WI38 (cell line): ENCODE results near the gene HYCC2.

ENCODE experiments used
- H3K4me3 ChIP-seq: 2 replicates; pipeline ENCODE4 v1.5.1; 2011; ENCODE audit warnings: low read depth, mild to moderate bottlenecking, control low read depth, low read length
- TF ChIP-seq, protein P1 (sequence below): IDR thresholded peaks from 2 replicates; pipeline ENCODE4 v1.5.1; 2012; ENCODE audit warnings: low read depth, mild to moderate bottlenecking, control low read depth, low read length

HYCC2 gene

DNA sequence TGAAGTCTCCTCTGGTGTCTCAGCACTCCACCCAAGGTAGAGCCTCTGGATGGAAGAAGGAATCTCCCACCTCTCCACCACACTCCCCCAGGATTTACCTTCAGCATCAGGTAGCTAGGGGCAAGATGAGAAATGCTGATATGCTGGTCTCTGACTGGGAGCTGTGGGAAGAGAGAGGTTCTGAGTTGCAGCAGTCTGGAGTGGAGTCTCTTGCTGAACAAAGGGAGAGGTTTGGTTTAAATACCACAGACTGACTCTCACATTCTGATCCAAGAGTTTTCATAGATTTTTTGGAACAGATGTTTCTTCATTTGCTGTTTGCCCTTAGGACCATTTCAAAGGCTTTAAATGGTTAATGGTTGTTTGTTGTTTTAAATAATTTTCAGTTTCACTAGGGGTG lies 43.4 kb upstream of the HYCC2 start:
- TF ChIP-seq, protein P1, sequence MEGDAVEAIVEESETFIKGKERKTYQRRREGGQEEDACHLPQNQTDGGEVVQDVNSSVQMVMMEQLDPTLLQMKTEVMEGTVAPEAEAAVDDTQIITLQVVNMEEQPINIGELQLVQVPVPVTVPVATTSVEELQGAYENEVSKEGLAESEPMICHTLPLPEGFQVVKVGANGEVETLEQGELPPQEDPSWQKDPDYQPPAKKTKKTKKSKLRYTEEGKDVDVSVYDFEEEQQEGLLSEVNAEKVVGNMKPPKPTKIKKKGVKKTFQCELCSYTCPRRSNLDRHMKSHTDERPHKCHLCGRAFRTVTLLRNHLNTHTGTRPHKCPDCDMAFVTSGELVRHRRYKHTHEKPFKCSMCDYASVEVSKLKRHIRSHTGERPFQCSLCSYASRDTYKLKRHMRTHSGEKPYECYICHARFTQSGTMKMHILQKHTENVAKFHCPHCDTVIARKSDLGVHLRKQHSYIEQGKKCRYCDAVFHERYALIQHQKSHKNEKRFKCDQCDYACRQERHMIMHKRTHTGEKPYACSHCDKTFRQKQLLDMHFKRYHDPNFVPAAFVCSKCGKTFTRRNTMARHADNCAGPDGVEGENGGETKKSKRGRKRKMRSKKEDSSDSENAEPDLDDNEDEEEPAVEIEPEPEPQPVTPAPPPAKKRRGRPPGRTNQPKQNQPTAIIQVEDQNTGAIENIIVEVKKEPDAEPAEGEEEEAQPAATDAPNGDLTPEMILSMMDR = no peak
- no peak overlapping the region for H3K4me3 ChIP-seq

DNA sequence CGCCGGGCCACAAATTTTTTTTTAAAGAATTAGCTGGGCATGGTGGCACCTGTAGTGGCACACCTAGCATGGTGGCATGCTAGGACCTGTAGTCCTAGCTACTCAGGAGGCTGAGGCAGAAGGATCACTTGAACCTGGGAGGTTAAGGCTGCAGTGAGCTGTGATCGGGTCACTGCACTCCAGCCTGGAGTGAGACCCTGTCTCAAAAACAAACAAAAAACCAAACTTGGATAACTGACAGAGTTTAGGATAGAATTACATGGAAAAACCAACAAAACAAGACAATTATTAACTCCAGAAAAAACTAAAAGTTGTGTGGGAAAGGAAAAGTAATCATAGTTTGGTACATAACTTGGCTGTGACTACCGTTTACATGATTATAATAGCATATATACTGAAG lies 42.9 kb upstream of the HYCC2 start:
- TF ChIP-seq, protein P1 = no peak
- H3K4me3 ChIP-seq = no peak overlapping the region

DNA sequence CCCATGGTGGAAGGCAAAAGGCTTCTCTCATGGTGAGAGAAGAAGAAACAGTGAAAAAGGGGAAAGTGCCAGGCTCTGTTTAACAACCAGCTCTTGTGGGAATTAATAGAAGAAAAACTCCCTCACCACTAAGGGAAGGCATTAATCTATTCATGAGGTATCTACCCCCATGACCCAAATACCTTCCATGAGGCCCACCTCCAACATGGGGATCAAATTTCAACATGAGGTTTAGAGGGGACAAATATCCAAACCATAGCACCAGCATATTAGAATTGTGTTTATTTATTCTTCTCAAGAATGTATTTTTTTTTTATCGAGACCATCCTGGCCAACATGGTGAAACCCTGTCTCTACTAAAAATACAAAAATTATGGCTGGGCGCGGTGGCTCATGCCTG lies 39.6 kb upstream of the HYCC2 start:
- TF ChIP-seq, protein P1 = no peak
- no peak overlapping the region for H3K4me3 ChIP-seq

DNA sequence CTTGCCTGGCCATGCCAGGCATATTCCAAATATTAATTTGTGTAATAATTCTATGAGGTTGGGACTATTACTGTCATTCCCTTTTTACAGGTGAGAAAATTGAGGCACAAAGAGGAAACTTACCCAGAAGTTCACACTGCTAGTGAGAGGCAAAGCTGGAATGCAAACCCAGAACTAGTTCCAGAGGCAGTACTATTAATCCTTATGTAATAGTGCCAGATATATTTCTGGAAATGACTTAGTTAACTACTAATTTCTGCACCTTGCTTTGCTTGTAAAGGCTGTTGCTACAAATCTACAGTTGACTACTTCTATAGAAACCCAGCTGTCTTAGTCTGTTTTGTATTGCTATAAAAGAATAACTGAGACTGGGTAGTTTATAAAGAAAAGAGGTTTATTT lies 39.1 kb upstream of the HYCC2 start:
- no peak overlapping the region for H3K4me3 ChIP-seq
- TF ChIP-seq, protein P1 = no peak

DNA sequence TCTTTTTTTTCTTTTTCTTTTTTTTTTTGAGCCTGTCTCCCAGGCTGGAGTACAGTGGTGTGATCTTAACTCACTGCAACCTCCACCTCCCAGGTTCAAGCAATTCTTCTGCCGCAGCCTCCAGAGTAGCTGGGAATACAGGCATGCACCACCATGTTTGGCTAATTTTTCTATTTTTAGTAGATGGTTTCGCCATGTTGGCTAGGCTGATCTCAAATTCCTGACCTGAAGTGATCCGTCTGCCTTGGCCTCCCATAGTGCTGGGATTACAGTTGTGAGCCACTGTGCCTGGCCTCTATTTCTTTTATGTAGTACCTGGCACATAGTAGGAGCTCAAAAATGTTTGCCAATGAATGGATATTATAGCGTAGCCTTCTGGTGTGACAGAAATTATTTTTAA lies 37.7 kb upstream of the HYCC2 start:
- TF ChIP-seq, protein P1 = no peak
- H3K4me3 ChIP-seq = no peak overlapping the region

DNA sequence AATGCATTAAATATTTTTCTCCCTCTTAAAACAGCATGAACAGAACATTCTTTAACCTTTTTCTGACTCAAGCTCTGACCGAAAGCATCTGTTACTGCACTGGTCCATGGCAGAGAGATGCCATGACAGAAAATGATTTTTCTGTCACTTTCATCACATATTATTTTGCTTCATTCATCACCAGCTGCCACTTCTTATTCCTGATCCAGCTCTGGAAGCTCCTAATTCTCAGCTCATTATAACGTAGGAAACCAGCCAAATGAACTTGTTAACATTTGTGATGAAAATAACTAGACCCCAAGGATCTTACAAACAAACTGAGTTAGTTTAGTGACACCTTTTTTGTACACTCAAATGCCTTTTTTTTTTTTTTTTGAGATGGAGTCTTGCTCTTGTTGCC lies 36.9 kb upstream of the HYCC2 start:
- TF ChIP-seq, protein P1 = no peak

DNA sequence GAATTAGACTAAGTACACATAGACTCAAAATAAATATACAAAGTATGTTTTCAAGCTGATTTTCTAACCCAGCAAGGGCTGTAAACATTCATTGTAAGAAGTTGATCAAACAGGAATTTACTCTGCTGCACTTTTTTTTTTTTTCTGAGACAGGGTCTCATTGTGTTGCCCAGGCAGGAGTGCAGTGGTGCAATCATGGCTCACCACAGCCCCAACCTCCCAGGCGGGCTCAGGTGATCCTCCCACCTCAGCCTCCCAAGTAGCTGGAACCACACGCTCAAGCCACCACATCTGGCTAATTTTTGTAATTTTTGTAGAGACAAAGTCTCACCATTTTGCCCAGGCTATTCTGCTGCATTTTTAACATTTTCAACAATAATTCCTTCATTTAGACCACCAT lies 36.2 kb upstream of the HYCC2 start:
- TF ChIP-seq, protein P1 = no peak
- H3K4me3 ChIP-seq = no peak overlapping the region

More for the DNA sequence above, 36.9 kb upstream of the HYCC2 start:
- H3K4me3 ChIP-seq = no peak overlapping the region
